GM21367 (cell line): ENCODE results near the gene DIP2C.
A peak's percentile ranks its signal among the peaks of the same experiment; 100 is the strongest.
"Not testable (repeated sequence)": the region's sequence is repeated elsewhere in the genome, so short reads cannot be mapped to it uniquely, and the experiment has no call there.

Experiments
- ATAC-seq: cut with Tn5 transposase; IDR thresholded peaks from one replicate; pipeline ENCODE4 v1.9.1; 2021; ENCODE audit not compliant: unreplicated experiment

The DIP2C gene

GRCh38 chr10:459743-460142 is 229.7 kb downstream of the DIP2C start:
- ATAC-seq = no peak

GRCh38 chr10:458421-458851 is 231.0 kb downstream of the DIP2C start:
- no peak for ATAC-seq

GRCh38 chr10:456486-456885 is 233.0 kb downstream of the DIP2C start:
- no peak for ATAC-seq

- no peak for ATAC-seq
Measured at GRCh38 chr10:454860-455259, 234.6 kb downstream of the DIP2C start.

GRCh38 chr10:453647-454046 is 235.8 kb downstream of the DIP2C start:
- no peak for ATAC-seq

DNA sequence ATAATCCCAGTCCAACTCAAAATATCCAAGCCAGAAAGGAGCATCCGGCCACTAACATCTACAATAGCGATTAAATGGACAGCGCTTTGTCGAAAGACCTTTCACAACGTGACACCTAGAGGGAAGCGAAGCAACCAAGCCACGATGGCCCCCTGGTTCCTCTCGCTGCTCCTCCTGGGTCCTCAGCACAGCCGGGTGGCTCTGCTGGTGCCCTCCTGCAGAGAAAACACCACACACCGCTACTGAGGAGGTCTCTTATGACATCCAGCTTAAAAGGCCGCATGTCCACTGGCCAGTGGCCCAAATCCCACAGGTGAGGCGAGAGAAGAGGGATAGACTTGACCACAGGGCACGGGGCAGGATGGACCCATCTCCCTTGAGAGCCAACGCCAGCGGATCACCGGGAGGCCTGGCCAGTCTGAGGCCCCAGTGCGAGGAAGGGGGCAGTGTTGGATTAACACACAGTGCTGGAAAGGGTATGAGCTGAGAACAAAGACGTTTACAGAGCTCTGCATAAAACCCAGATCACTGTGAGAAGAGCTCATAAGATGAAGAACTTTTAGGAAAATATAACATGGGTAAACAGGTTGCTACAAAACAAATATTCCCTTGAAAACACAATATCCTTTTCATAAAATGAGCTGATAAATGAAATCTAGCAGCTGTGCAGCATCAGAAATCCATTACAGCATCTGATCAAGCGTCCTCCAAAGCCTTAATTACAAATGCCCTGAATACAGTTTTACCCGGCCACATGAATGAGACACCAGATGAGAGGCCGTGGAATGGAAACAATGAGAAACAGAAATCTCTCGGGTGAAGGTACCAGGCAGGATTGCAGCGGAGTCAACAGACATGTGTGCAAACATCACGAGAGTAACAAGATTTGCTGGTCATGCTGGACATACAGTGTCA is 236.7 kb downstream of the DIP2C start:
- ATAC-seq = no peak

GRCh38 chr10:451856-452255 is 237.6 kb downstream of the DIP2C start:
- no peak for ATAC-seq

DNA sequence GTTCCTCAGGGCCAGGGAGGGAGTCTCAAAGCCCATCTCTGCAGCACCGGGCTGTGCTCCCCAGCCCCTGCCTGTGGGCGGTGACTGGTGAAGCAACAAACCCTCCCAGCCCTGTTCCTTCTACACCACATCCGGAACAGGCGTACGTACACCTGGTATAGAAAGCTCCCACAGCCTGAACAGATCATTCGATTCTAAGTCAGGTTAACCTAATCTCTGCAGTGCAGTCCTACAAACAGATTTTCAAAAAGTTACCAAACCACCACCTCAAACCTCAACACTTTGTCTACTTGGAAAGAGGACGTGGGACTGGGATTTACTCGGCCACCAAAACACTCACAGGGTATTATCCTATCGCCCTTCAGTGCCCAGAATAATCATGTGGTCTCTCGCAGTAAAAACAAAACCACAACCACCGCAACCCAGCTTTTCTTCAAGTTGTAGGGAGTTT is 238.4 kb downstream of the DIP2C start:
- peak; percentile 96 for ATAC-seq

- no peak for ATAC-seq
Measured at GRCh38 chr10:450463-450862, 239.0 kb downstream of the DIP2C start.

DNA sequence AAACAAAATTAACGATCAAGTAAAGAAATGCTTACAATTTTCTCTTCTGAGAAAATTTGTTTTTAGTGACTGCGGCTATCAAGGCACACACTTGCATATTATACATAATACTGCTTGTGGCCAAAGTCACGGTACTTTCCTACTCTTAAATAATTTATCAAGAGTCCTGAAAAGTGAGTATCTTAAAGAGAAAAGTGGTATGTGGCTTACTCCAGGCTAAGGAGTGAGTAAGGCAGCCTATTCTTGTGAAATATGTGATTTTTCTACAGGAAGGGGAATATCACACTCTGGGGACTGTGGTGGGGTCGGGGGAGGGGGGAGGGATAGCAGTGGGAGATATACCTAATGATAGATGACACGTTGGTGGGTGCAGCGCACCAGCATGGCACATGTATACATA is 240.1 kb downstream of the DIP2C start:
- not testable (repeated sequence) for ATAC-seq

DNA sequence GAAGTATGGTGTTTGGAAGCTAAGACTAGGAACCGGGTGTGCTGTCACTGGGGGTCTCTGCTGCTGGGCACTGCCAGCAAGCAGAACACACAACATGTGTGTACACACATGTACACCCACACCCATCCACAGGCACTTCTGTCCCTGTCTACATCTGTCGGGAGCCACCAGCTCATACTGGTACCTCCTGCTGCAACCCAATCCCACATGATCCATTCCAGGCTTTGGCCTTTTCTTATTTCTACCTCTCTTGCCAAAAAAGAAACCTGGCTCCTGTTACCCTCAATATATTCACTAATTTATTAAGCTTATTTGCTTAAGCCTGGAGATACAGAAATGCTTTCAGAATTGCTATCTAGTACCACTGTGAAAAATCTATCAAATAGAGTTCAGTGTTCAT is 246.0 kb downstream of the DIP2C start:
- ATAC-seq = no peak

DNA sequence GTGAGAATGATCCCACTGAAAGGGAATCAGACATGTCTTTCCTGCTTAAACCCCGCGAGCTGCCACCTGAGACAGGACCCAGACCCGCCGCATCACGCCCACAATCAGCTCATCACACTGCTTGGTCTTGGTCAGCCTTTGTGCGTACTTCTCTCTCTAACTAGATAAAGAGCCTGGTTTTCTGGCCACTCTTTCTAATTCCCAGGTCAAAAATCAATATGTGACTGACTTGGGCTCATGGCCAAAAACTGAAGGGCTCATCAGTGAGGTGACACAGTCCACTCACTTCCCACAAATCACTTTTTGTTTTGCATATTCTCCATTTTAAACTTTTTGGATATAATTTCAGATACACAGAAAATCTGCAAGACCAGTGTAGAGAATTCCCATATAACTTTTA is 247.3 kb downstream of the DIP2C start:
- no peak for ATAC-seq

DNA sequence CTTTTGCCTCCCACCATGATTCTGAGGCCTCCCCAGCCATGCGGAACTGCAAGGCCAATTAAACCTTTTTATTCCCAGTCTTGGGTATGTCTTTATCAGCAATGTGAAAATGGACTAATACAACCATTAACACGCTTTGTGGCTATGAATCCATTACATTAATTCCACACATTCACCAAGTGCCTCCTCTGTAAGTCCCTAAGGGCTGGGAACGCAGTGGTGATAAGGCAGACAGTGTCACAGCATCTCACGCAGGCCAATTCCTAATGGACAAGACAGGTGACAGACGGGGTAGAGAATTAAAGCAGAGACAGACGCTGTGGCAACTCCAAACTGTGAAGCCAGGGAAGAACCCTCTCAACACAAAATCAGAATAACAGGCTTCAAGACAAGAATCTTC is 247.8 kb downstream of the DIP2C start:
- ATAC-seq = no peak

GRCh38 chr10:440127-440526 is 249.3 kb downstream of the DIP2C start:
- no peak for ATAC-seq

GRCh38 chr10:437698-438490 is 251.6 kb downstream of the DIP2C start:
- ATAC-seq = no peak

DNA sequence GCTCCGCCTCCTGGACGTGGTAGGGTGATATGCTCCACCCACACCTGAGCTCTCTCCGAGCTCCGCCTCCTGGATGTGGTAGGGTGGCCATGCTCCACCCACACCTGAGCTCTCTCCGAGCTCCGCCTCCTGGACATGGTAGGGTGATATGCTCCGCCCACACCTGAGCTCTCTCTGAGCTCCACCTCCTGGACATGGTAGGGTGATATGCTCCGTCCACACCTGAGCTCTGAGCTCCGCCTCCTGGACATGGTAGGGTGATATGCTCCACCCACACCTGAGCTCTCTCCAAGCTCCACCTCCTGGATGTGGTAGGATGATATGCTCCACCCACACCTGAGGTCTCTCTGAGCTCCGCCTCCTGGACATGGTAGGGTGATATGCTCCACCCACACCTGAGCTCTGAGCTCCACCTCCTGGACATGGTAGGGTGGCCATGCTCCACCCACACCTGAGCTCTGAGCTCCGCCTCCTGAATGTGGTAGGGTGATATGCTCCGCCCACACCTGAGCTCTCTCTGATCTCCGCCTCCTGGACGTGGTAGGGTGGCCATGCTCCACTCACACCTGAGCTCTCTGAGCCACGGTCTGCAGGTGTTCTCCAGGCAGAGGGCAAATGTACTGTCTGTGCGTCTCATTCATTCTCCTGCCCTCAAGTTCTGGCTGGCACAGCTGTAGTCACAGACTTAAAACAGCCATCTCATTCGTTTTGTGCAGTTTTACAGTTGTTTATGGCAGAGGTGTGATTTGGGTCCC is 252.4 kb downstream of the DIP2C start:
- no peak for ATAC-seq

DNA sequence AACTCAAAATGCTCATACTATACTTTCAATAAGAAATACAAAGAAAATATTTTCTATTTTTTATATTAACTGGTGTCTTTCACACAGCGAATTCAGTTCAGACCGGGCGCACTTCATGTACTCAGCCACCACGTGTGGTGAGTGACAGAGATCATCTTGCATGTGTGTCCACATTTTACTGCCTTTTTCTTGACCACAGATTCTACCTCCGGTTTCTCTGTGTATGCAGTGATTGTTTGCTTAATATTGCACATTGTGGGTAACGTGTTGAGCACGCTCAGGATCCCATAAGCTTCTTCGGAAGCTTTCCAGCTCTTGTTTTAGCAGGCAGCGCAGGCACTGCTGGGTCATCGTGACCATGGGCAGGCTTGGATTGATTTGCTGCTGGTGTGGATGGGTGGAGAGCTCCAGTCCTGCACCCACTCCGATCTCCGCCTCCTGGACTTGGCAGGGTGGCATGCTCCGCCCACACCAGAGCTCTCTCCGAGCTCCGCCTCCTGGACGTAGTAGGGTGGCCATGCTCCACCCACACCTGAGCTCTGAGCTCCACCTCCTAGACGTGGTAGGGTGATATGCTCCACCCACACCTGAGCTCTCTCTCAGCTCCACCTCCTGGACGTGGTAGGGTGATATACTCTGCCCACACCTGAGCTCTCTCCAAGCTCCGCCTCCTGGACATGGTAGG is 253.3 kb downstream of the DIP2C start:
- ATAC-seq = no peak

DNA sequence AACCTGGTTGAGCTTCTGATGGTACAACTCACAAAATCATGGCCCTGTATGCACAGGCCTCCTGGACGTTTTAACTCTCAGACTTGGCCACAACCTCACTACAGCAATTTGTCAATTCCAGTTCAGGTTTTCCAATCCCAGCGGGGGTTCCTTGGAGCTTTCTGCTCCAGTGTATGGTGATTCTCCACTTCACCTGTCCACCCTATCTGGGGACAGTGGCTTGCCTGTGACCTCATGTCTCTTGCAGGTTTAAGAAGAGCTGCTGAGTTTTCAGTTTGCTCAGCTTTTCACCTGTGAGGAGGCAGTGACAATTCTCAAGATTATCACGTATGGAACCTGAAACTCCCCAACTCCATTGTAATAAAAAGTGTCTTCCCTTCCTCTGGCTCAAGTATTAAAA is 254.1 kb downstream of the DIP2C start:
- ATAC-seq = no peak

DNA sequence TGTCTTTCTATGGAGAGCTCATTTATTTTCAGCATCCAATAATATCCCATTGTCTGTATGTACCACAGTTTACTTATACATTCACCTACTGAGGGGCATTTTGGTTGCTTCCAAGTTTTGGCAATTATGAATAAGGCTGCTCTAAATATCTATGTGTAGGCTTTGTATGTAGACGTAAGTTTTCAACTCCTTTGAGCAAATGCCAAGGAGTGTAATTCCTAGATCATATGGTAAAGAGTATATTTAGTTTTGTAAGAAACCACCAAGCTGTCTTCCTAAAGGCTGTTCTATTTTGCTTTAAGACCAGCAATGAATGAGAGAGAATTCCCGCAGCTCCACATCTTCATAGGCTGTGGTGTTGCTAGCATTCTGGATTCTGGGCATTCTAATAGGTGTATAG is 259.8 kb downstream of the DIP2C start:
- no peak for ATAC-seq

DNA sequence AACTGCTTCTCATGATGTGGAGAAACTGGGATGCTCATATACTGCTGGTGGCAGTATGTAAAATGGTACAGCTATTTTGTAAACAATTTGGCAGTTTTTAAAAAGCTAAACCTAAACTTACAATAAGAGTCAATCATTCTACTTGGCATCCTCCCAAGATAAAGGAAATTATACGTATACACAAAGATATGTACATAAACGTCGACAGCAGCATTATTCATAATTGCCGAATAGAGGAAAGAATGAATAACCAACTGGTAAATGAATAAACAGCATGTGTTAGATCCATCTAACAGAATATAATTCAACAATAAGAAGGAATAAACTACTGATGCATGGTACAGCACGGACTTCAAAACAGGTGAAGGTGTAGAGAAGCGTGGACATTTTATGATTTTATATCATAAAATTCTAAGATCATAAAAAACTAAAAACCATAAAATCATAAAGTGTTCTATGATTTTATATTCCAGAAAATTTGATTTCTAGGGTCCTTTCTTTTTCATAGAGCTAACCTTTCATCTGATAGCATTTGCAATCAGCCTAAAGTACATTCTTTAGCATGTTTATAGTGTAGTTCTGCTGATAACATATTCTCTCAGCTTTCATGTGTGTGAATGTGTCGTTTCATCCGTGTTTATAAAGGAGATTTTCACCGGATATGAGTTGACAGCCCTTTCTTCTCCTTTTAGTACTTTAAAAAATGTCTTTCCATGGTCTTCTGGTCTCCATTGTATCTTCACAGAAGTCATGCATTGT is 261.5 kb downstream of the DIP2C start:
- no peak for ATAC-seq
